GM19467 (cell line): ENCODE results near the gene KNOP1.
"Not testable (repeated sequence)": the region's sequence is repeated elsewhere in the genome, so short reads cannot be mapped to it uniquely, and the experiment has no call there.

ENCODE experiments used
- ATAC-seq: cut with Tn5 transposase; IDR thresholded peaks from one replicate; pipeline ENCODE4 v1.9.1; 2021; ENCODE audit warnings: mild to moderate bottlenecking, moderate library complexity; ENCODE audit not compliant: unreplicated experiment

KNOP1 gene

DNA sequence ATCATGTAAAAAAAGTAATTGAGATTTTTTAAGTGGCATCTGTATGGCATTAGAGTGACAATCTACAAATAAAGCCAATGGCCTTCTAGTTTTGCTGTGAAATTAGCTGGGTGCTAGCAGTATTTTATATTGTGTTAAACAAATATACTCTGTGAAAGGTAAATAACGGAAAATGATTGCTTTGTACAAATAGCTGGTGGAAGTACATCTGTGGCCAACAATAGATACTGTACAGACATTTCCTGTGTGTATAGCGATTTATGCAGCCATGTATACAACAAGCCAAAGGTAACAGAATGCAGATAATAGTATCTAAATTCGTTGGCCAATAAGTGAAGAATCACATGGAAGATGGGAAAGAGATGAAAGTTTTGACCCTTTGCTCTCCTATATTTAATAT lies 26.6 kb upstream of the KNOP1 start:
- no peak for ATAC-seq

DNA sequence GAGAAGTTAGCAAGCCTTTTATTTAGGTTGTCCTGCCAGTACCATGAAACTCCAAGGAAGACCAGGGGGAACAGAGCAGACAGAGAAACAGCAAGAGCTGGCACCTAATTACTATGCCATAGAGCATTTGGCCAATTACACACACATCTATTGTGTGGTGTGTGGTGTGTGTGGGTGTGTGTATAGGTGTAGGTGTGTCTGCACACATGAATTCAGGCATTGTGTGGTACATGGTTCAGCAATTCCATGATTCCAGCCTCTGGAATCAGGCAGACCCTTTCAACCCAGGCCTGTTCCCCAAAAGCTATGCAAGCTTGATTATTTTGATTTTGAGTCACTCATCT lies 25.8 kb upstream of the KNOP1 start:
- no peak for ATAC-seq

DNA sequence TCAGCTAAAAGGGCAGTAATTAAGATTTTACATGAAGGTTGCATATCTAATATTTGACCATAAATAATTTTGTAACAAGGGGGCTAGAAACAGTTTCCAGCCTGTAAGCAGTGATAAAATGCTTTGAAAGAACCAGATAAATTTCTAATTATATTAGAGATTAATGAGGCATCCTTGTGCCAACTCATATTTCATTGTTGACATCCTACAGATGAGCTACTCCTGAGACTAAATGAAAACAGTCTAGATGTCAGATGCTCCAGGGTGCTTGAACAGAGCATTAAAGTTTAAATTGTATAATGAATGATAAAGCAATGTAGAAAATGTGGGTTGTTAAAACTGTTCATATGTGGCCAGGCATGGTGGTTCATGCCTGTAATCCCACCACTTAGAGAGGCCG lies 23.3 kb upstream of the KNOP1 start:
- no peak for ATAC-seq

- no peak for ATAC-seq
Observed at GRCh38 chr16:19737306-19738038, 19.4 kb upstream of the KNOP1 start.

GRCh38 chr16:19735074-19735867 lies 17.2 kb upstream of the KNOP1 start:
- ATAC-seq = no peak

GRCh38 chr16:19733551-19733950 lies 15.5 kb upstream of the KNOP1 start:
- no peak for ATAC-seq

DNA sequence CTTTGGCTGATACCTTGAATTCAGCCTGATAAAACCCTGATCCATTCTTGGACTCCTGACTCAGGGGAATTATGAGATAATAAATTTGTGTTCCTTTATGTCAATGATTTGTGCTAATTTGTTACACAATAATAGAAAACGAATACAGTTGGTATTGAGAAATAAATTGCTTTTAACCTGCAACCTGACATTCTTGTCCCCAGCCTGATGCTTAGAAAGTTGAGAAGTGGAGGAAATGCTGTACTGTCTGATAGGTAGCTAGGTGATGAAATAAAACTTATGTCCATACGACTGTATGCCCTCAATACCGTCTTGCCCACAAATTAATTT lies 10.6 kb upstream of the KNOP1 start:
- ATAC-seq = no peak

DNA sequence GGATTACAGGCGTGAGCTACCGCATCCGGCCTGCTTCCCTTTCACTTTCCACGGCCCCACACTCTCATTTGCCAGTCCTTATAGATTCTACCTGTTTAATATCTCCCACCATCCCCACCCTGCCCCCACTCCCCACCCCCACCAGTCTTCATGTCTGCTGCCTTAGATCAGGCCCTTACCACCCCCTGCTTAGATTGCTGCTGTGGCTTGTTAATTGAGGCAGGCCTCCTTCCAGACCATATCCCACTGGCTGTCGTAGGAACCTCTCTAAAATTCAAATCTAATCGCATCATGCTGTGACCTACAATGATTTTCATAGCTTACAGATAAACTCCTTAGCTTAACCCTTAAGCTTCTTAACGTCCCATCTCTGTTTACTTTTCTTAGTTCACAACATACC lies 5.0 kb upstream of the KNOP1 start:
- ATAC-seq = no peak

- no peak for ATAC-seq
Observed at GRCh38 chr16:19722269-19722952, 4.4 kb upstream of the KNOP1 start.

DNA sequence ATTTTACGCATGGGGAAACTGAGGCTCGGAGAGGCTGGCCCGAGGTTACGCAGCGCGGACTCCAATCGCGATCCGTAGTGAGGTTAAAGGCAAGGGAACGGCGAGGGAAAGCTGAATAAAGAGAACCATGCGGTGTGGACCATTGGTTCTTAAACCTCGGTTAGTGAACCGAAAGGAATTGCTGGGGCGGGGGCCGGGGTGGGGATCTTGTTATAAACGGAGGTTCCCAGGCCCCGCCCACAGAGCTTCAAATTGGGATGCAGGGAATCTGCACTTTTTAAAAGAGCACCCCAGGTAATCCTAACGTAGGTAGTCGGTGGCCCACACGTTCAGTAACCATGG lies 568 bp upstream of the KNOP1 start:
- no peak for ATAC-seq

DNA sequence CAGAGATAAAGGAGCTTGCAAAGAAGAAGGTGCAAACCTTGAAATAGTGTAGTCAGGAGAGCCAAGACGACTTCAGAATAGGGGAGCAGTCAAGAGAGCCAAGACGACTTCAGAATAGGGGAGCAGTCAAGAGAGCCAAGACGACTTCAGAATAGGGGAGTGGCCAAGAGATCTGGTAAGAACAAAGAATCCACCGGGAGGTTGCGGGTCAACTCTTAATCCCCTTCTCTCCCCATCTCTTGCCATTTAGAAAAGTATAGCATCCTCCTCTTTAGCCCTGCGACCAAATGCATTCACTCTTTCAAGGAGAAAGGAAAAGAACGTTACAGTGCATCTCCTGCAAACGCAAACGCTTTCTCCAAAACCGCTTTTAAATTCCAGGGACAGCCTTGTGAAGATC lies 713 bp downstream of the KNOP1 start:
- no peak for ATAC-seq

- not testable (repeated sequence) for ATAC-seq
Observed at GRCh38 chr16:19716728-19717127, 1.3 kb downstream of the KNOP1 start.

GRCh38 chr16:19716183-19716582 lies 1.8 kb downstream of the KNOP1 start:
- no peak for ATAC-seq

GRCh38 chr16:19715566-19715965 lies 2.5 kb downstream of the KNOP1 start:
- no peak for ATAC-seq

GRCh38 chr16:19713697-19714096 lies 4.3 kb downstream of the KNOP1 start:
- ATAC-seq = no peak

GRCh38 chr16:19712418-19713058 lies 5.5 kb downstream of the KNOP1 start:
- no peak for ATAC-seq

GRCh38 chr16:19711643-19712042 lies 6.4 kb downstream of the KNOP1 start:
- ATAC-seq = no peak

DNA sequence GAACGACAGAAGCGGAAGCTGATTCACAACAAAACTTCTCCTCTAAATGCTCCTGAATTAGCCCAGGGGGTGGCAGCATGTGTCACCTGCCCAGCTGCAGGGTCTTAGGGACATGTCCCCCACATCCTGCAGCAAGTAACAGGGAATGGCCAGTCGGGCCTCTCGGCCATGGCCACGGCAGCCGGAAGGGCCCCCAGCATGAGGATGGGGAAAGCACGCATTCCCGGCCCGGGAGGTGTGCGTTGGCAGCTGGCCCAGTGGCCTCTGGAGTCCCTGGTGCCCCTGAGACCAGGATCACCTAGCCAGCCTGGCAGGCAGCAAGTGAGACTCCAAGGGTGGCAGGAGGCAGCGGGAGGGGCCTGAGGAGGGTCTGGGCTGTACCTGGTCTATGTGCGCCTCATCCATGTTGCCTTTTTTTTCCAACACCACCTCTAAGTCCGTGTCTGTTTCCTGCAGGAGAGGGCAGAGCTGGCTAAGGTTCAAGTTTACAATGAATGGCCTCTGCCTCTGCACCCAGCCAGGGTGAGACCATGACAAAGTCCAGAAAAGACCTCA lies 7.0 kb downstream of the KNOP1 start:
- no peak for ATAC-seq

GRCh38 chr16:19710191-19710908 lies 7.7 kb downstream of the KNOP1 start:
- ATAC-seq = no peak

DNA sequence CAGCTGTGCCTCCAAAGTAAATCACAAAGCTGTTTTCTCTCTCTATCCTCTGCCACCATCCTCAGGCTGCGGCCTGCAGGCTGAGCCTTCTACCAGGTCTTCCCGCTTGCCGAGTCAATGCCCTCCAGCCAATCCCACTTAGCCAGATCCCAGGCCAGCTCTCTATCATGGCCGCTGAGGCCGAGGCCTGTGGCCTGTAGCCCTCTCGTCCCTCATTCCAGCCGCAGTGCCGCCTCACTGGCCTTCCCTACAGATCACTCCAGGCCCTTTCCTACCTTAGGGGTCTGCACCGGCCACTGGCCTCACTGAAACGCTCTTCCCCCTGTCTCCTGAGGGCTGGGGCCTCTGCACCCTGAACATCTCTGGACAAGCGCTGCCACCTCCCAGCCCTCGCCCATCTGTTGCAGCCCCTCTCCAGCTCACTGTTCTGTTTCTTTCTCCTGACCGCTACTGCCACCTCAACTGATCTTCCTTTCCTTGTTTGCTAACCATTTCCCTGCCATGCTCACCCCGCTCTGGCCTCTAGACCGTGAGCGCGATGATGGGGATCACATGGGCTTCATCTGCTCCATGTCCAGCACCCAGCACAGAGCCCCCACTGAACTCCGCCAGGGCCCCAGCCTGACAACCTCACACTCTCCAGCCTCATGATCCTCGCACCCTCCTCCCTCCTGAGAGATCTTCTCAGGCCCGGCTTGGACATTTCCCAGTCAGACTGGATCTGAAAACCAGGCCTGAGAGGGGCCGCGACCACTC lies 8.5 kb downstream of the KNOP1 start:
- no peak for ATAC-seq
